K562 (cell line): Measurements from ENCODE around the gene RALGPS1. TPM values are rescaled to one million over a fixed set of nuclear protein-coding genes. Genes with fewer than 3 reads are reported as not detected.

ENCODE experiments used
- CEBPG ChIP-seq, 3 experiments: fragments of 200-800 bp in 1 of 3; sonication (Bioruptor generic) in 1 of 3; sonication (generic) in 1 of 3; formaldehyde crosslinking in 1 of 3; IDR thresholded peaks in 2 of 3; conservative IDR thresholded peaks in 1 of 3; 2 replicates each; pipeline versions ENCODE4 v1.6.1 to v1.8.0; 2016 to 2022; ENCODE audit warnings: missing compliant biosample characterization in 2 of 3, missing genetic modification characterization in 2 of 3, mild to moderate bottlenecking in 1 of 3, missing genetic modification reagents in 1 of 3
- EZH2 ChIP-seq: IDR thresholded peaks from 2 replicates; pipeline ENCODE4 v1.6.1; 2012; ENCODE audit warnings: low read depth, mild to moderate bottlenecking, inconsistent platforms, low read length, borderline replicate concordance
- KHSRP ChIP-seq: fragments of 450-650 bp; IDR thresholded peaks from 2 replicates; pipeline ENCODE4 v1.6.1; 2017
- MCM2 ChIP-seq: fragments of 450-650 bp; IDR thresholded peaks from 2 replicates; pipeline ENCODE4 v1.6.1; 2017; ENCODE audit warnings: low read depth, mild to moderate bottlenecking
- MEIS2 ChIP-seq: fragments of 450-650 bp; IDR thresholded peaks from 2 replicates; pipeline ENCODE4 v1.6.1; 2014; ENCODE audit warnings: mild to moderate bottlenecking; ENCODE audit not compliant: partially characterized antibody
- MYBL2 ChIP-seq, 2 experiments: fragments of 450-650 bp in 1 of 2; sonication (generic) in 1 of 2; formaldehyde crosslinking in 1 of 2; IDR thresholded peaks; 2 replicates each; pipeline versions ENCODE4 v1.6.1 to v1.8.1; 2017 to 2022; ENCODE audit warnings: borderline replicate concordance in 1 of 2, inconsistent platforms in 1 of 2, low read depth in 1 of 2, mild to moderate bottlenecking in 1 of 2, missing genetic modification reagents in 1 of 2, moderate library complexity in 1 of 2
- POLR2AphosphoS5 ChIP-seq: IDR thresholded peaks from 2 replicates; pipeline ENCODE4 v1.6.1; 2011; ENCODE audit warnings: mild to moderate bottlenecking, low read depth, low read length, moderate library complexity; ENCODE audit not compliant: control insufficient read depth, insufficient read depth
- REST ChIP-seq, 2 experiments: fragments of 450-650 bp; formaldehyde crosslinking in 1 of 2; IDR thresholded peaks; 2 replicates each; pipeline versions ENCODE4 v1.4.0 to v1.6.1; 2014 to 2020; ENCODE audit warnings: mild to moderate bottlenecking in 2 of 2, borderline replicate concordance in 1 of 2, low read depth in 1 of 2
- ZNF518B ChIP-seq: fragments of 250-450 bp; sonication (Bioruptor Pico); IDR thresholded peaks from 2 replicates; pipeline ENCODE4 v1.5.0; 2021; ENCODE audit warnings: mild to moderate bottlenecking, moderate library complexity
- ZNF584 ChIP-seq: fragments of 200-800 bp; sonication (Bioruptor generic); IDR thresholded peaks from 2 replicates; pipeline ENCODE4 v1.6.1; 2016; ENCODE audit warnings: low read depth, mild to moderate bottlenecking, missing genetic modification characterization, missing compliant biosample characterization
- polyA plus RNA-seq, 8 experiments: library from polyadenylated mRNA; depleted of rRNA in 4 of 8; stranded (reverse) in 5 of 8; unstranded in 3 of 8; fragments of >200 nt; fragmentation: Nextera tagmentation in 2 of 8; fragmentation: Illumina TruSeq in 1 of 8; extraction: Ambion mirVana in 2 of 8; extraction: Trizol in 1 of 8; gene quantifications; 2 replicates each; pipeline versions ENCODE4 v1.2.1 to v1.2.3, GENCODE V29; 2011 to 2014; ENCODE audit warnings: inconsistent platforms in 1 of 8, missing spikeins in 1 of 8
- total RNA-seq, 7 experiments: library from RNA; depleted of rRNA in 6 of 7; stranded (reverse); fragments of >200 nt in 6 of 7; fragmentation: Illumina TruSeq in 2 of 7; extraction: Trizol in 2 of 7; gene quantifications; 2 replicates each; pipeline versions ENCODE4 v1.2.1 to v1.2.3, GENCODE V29; 2011 to 2021; ENCODE audit warnings: low replicate concordance in 1 of 7
- TF ChIP-seq, protein P1 (sequence below): sonication (generic); formaldehyde crosslinking; IDR thresholded peaks from 2 replicates; pipeline ENCODE4 v1.8.0; 2022; ENCODE audit warnings: missing genetic modification reagents, mild to moderate bottlenecking, borderline replicate concordance
- TF ChIP-seq, protein P2 (sequence below): fragments of 250-450 bp; sonication (Bioruptor Pico); IDR thresholded peaks from 2 replicates; pipeline ENCODE4 v1.6.1; 2021; ENCODE audit warnings: mild to moderate bottlenecking

RALGPS1 gene
- total and polyA plus RNA-seq, 9 of the 15 experiments (the other 6 are each of a cell fraction or from before 2014, with no cell fraction given), result 0.04 to 2.6 (median 1.5) TPM

GRCh38 chr9:127021664-127022363 is 107.2 kb downstream of the RALGPS1 start (continued):
- TF ChIP-seq, protein P1, sequence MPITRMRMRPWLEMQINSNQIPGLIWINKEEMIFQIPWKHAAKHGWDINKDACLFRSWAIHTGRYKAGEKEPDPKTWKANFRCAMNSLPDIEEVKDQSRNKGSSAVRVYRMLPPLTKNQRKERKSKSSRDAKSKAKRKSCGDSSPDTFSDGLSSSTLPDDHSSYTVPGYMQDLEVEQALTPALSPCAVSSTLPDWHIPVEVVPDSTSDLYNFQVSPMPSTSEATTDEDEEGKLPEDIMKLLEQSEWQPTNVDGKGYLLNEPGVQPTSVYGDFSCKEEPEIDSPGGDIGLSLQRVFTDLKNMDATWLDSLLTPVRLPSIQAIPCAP (CRISPR knock-in tag), result no peak
- no peak for TF ChIP-seq POLR2AphosphoS5
- TF ChIP-seq, protein P2, sequence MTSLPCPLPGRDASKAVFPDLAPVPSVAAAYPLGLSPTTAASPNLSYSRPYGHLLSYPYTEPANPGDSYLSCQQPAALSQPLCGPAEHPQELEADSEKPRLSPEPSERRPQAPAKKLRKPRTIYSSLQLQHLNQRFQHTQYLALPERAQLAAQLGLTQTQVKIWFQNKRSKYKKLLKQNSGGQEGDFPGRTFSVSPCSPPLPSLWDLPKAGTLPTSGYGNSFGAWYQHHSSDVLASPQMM (CRISPR knock-in tag), result no peak
- no peak for TF ChIP-seq MCM2
- TF ChIP-seq ZNF584 (CRISPR knock-in tag), result no peak
- TF ChIP-seq EZH2, result no peak
- TF ChIP-seq MYBL2 (IDR thresholded peaks at IDR 0.05; ENCODE audit: low read depth), result no peak
- no peak for TF ChIP-seq MYBL2 (CRISPR knock-in tag; IDR thresholded peaks at IDR 0.05; ENCODE audit: borderline replicate concordance)
- TF ChIP-seq MEIS2, result no peak
- no peak for TF ChIP-seq CEBPG (CRISPR knock-in tag; IDR thresholded peaks at IDR 0.05)
- TF ChIP-seq CEBPG (tag; conservative IDR thresholded peaks at IDR 0.05 in 1 of 2, IDR thresholded peaks at IDR 0.05 in 1 of 2), result peak in 1 of 2 experiments; percentile 18; a peak in 1 of 4 replicates
- no peak for TF ChIP-seq KHSRP
- no peak for TF ChIP-seq REST (IDR thresholded peaks at IDR 0.05; ENCODE audit: borderline replicate concordance)
- no peak for TF ChIP-seq REST (CRISPR knock-in tag; IDR thresholded peaks at IDR 0.05; ENCODE audit: low read depth)
- TF ChIP-seq ZNF518B (CRISPR knock-in tag), result no peak
